Colon (tissue), 2 donors: ENCODE results near the gene ISG15.
"Not testable (repeated sequence)": the region's sequence is repeated elsewhere in the genome, so short reads cannot be mapped to it uniquely, and the experiment has no call there.

ENCODE experiments used
- FAIRE-seq: peaks from 2 replicates; lab custom pipeline; 2012; peaks lifted over from hg19 to GRCh38; lab: Jason Lieb, UNC
- donor health status: control.
- donor health status: control.

Gene ISG15

GRCh38 chr1:1030867-1031658 lies 17.8 kb downstream of the ISG15 start:
- not testable (repeated sequence) for FAIRE-seq

DNA sequence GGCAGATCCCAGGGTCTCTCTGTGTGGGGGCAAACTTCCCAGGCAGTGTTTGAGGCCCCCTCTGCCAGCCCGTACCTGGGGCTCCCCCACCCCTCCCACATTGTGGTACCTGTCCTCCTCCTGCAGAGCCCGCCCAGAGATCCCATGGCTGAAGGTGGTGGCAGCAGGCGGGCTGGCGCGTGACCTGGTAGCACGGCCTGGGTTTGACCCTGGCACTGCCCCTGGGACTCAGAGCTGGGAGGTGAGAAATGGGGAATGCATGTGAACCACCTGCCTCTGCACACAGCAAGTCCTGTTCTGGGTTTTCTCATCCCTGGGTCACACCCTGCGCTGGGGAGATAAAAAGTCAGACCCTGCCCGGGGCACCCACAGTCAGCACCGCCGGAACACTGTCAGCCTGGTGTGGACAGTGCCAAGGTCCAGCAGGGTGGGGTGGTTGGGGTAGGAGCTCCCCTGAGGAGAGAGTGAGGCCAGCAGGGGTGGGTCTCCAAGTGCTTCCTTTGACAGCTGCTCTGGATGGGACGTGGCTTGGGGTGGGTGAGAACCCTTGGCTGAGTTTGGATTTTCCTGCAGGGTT lies 18.4 kb downstream of the ISG15 start:
- FAIRE-seq: no peak

DNA sequence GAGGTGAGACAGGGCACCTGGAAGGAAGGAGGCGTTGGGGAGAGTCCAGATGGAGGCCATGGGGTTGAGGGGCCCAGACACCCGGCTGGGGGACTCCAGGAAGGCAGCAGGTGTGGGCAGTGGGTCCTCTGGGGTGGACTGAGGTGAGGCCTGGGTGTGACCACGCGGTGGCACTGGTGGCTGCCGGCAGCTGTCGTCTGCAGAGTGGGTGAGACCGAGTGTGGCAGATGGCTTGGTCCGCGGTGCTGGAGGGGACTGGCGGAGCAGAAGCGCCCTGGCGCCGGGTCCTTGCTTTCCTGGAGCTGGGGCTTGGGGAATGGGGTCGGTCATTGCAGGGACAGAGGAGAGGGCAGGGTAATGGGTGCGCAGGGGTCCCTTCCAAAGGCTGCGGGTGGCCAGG lies 19.1 kb downstream of the ISG15 start:
- no peak for FAIRE-seq

DNA sequence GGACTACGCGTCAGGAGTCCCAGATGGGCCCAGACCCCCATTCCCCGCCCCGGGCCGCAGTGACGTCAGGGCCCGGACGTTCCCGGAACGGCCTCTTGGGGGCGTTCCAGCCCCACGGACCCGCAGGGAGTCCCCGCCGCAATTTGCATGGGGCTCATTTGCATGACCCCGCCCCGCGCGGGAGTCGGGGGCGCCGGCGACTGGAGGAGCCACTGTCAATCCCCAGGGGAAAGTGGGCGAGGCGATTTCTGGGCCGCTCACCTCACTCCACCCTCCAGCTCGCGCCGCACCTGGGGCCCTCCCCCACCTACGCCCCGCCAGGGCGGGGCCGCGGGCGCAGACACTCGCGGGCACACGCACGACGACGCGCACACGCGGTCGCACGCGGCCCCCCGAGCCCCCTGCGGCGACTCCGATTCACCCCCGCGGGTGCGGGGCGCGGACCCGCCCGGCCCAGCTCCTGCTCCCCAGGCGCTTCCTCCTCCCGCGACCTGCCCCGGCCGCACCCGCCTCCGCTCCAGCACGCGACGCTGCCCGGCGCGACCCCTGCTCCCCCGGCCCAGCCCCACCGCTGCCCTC lies 19.8 kb downstream of the ISG15 start:
- FAIRE-seq: no peak

DNA sequence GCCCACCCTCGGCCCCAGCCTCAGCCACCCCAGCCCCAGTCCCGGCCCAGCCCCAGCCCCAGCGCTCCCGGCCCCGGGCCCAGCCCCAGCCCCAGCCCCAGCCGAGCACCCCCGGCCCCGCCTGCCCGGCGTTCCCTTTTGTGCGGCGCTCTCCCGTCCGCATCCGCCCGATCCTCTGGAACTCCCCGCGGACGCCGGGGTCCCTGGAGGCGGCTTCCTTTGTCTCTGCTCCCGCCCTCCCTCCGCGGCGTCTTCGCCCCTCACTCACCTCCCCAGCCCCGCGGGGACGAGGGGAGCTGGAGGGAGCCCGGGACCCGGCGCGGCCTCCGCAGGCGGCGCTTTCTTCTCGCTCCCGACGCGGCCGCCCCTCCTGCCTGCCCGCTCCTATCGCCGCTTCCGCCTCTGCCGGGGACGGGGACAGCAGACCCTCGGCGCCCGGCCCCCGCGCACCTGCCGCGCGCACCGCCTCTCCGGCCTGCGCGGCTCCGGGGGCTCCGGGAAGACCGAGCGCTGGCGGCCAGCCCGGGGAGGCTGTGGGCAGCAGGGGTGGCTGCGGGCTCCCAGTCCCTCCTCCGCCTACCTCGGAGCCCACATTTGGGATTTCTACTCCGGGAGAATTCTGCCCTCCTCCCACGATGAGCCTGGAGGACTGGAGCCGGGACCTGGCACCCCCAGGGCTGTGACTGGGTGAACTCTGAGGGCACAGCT lies 20.6 kb downstream of the ISG15 start:
- no peak for FAIRE-seq

DNA sequence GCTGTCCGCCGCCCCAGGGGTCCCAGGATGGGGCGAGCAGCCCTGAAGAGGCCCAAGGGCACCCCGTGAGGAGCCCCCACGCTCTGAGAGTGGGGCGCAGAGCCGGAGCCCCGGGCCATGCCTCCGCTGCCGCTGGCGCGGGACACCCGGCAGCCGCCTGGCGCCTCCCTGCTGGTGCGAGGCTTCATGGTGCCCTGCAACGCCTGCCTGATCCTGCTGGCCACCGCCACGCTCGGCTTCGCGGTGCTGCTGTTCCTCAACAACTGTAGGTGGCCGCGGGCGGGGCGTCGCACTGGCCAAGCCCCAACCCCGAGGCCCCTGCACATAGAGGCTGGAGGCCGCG lies 21.1 kb downstream of the ISG15 start:
- FAIRE-seq: no peak

GRCh38 chr1:1035291-1035943 lies 22.1 kb downstream of the ISG15 start:
- FAIRE-seq: no peak

DNA sequence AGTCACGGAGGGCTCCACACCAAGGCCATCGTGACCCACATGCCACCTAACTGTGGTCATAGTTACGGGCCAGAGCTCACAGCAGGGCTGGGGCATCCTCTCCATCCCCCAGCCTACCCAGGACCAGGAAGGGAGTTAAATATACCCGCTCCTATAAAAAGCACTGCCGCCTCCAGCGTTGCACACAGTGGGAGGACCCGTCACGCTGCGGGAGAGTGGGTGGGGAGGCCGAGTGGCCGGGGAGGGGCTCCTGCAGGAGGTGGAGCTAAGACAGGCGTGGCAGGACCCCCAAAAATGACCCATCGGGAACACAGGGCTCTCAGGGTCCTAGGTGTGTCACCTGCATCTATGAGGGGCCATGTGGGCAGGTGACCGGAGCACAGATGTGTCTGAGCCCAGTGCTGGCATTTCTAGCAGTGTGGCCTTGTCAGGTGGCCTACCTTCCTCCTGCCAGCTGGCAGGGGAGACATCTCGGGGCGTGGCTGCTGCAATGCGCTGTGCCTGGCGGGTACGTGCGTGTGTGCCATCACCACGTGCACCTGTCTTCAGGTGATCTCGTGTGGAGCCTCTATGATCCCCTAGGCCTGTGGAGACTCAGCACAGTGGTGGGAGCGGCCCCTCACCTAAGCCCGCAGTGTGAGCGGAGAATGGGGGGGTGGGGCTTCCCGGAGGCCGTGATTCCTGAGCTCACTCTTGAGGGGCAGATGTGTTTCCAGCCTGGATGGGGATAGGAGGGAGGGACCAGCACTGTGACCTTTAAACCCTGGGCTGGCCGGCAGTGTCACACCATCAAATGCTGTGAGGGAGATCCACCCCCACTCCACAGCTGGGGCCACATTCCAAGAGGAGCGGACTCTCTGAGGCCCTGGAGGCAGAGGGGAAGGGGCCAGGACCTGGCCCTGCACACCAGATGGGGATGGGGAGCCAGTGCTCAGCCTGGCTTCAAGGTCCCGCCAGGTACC lies 24.4 kb downstream of the ISG15 start:
- no peak for FAIRE-seq

DNA sequence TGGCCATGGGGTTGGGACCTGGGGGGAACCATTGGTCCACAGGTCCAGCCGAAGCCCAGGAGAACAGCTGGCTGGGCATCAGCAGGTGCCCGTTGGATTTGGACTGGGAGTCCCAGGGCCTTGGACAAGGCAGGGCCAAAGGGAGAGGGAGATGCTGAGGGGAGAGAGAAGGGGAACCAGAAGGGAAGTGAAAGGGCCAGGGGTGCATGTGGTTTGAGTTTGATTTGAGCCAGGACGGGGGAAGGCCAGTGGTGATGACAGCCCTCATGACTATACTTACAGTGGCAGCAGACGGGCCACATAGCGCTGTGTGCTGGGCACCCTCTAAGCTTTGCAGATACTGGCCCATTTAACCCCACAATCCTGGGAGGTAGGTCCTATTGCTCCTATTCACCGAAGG lies 25.4 kb downstream of the ISG15 start:
- FAIRE-seq: no peak

GRCh38 chr1:1039145-1039910 lies 26.0 kb downstream of the ISG15 start:
- FAIRE-seq: no peak

- no peak for FAIRE-seq
Observed at GRCh38 chr1:1040004-1040991, 27.0 kb downstream of the ISG15 start.

- FAIRE-seq: no peak
Observed at GRCh38 chr1:1041092-1041523, 27.8 kb downstream of the ISG15 start.

DNA sequence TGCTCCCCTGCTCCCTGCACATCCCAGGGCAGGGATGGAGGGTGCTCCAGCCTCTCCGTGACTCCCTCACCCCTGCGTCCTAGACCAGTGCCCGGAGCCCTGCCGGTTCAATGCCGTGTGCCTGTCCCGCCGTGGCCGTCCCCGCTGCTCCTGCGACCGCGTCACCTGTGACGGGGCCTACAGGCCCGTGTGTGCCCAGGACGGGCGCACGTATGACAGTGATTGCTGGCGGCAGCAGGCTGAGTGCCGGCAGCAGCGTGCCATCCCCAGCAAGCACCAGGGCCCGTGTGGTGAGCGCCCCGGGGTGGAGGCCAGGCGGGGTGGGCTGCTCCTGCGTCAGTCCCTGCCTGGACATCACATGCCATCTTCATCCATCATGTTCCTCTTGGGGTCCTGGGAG lies 28.6 kb downstream of the ISG15 start:
- no peak for FAIRE-seq

DNA sequence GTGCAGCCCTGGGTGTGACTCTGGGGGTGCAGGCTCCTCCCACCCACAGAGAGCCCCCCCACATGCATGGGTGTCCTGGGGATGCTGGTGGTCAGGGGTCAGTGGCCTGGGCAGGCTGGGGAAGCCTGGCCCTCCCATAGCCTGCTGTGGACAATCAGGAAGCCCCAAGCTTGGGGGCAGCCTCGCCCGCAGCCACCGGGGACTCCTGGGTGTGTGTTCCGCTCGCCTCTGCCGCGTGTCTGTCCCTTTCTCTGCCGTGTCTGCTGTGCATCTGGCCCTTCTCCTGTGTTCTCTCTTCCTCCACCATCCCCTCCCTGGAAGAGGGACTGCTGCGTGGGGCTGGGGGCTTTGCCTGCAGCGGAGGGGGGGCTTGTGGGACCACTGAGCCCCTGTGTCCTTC lies 29.5 kb downstream of the ISG15 start:
- FAIRE-seq: no peak

- no peak for FAIRE-seq
Observed at GRCh38 chr1:1043411-1043810, 30.1 kb downstream of the ISG15 start.

GRCh38 chr1:1043921-1044320 lies 30.6 kb downstream of the ISG15 start:
- no peak for FAIRE-seq

- FAIRE-seq: no peak
Observed at GRCh38 chr1:1044455-1045078, 31.3 kb downstream of the ISG15 start.

DNA sequence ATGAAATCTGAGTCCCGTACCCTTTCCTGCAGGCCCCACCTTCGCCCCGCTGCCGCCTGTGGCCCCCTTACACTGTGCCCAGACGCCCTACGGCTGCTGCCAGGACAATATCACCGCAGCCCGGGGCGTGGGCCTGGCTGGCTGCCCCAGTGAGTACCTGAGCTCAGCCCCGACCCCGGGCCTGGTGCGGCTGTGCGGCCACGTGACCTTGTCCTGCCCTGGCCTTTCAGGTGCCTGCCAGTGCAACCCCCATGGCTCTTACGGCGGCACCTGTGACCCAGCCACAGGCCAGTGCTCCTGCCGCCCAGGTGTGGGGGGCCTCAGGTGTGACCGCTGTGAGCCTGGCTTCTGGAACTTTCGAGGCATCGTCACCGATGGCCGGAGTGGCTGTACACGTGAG lies 31.8 kb downstream of the ISG15 start:
- no peak for FAIRE-seq

DNA sequence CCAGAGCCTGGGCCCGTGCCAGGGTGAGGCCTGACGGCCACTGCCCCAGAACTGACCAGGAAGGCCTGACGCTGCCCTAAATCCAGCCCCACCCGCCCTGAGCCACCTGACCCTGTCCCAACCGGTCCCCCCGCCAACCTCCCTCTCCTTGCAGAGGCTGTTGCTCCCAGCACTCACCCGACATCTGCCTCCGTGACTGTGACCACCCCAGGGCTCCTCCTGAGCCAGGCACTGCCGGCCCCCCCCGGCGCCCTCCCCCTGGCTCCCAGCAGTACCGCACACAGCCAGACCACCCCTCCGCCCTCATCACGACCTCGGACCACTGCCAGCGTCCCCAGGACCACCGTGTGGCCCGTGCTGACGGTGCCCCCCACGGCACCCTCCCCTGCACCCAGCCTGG lies 32.9 kb downstream of the ISG15 start:
- FAIRE-seq: no peak
